ENCODE measurements around the gene C1orf87.

The C1orf87 gene

DNA sequence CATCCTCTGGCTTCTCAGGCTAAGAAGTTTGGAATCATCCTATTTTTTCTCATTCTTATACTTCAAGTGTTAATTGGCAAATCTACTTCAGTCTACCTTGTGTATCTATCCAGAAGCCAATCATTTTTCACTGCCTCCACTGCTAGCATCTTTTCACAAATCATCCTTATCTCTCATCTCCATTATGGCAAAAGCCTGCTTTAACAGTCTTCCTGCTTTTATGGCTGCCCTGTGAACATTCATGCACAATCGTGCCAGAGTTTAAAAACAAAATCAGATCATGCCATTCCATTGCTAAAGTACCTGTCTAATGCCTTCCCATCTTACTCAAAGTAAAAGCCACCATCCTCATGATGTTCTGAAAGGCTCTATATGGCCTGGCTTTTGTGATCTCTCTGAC is 127.8 kb downstream of the C1orf87 start:
- no peak for DNase-seq

All from stimulated activated CD4-positive, alpha-beta T cell treated with anti-CD3 and anti-CD28 coated beads, Interleukin-4, amount 100 ng/mL, for 1 hour (primary cell).